ENCODE data around the gene EIF2D. TPM values are rescaled to one million over a fixed set of nuclear protein-coding genes. Genes with fewer than 3 reads are reported as not detected.

EIF2D gene
- total and polyA plus RNA-seq, 2 of the 8 experiments (the other 6 are each of a cell fraction or from before 2014, with no cell fraction given) = 36.1 to 37.1 TPM

DNA sequence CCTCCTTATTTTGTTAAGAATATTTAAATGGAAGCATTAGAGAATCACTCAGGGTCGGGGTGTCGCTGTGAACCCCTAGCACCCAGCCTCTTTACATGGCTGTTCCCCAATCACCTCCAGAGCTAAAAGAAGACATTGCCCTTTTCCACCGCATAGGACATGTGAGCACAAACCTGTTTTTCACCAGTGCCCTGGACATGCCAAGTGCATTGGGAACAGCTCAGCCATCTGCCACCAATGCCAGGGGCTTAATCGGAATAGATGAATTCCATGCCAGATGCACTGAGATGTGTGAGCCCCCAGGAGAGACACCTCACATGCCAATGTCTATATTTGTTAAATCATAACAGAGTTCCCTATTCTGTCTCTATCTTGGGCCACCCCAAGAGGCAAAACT is 33.3 kb downstream of the EIF2D start:
- Histone ChIP-seq H3K27ac (ENCODE audit: low read depth, low read length) (no peak overlapping the region), H2BK12ac (ENCODE audit: low read depth, low read length) (no peak overlapping the region), H3K27me3 (replicated peaks in 1 of 4; ENCODE audit: control insufficient read depth in 3 of 4, extremely low read depth in 1 of 4, insufficient read depth in 3 of 4, low read length in 3 of 4) (0 out of 7 replicates have a peak, but pooled peaks cover 0 to 2% (median 0%) of the 10 kb centered on the region in 4 experiments), H3K4me2 (ENCODE audit: insufficient read depth in 1 of 2, low read depth in 2 of 2, low read length in 2 of 2) (no peak overlapping the region), H4K8ac (ENCODE audit: extremely low read depth, insufficient read depth, low read length) (no peak overlapping the region), H2AFZ (ENCODE audit: low read length) (no peak overlapping the region), H3K36me3 (ENCODE audit: control insufficient read depth in 2 of 4, insufficient read depth in 4 of 4, low read length in 3 of 4) (no peaks in the 10 kb centered on the region), H2BK120ac (replicated peaks; ENCODE audit: low read depth, low read length) (no peak overlapping the region), H4K91ac (replicated peaks; ENCODE audit: insufficient read length, low read length) (no peak overlapping the region), H2BK15ac (ENCODE audit: low read length) (no peak overlapping the region), H3K79me2 (ENCODE audit: control insufficient read depth in 1 of 2, insufficient read depth in 2 of 2, low read length in 2 of 2) (no peaks in the 10 kb centered on the region), H3K79me1 (ENCODE audit: low read depth, low read length) (no peaks in the 10 kb centered on the region), H3K23ac (ENCODE audit: insufficient read length) (no peak overlapping the region), H3K56ac (replicated peaks; ENCODE audit: insufficient read length, low read depth, low read length) (no peak overlapping the region), H2AK5ac (ENCODE audit: low read depth, low read length) (no peak overlapping the region), H3K4me1 (replicated peaks in 1 of 4; ENCODE audit: control insufficient read depth in 3 of 4, insufficient read depth in 4 of 4, low read length in 3 of 4) (no peaks in the 10 kb centered on the region), H3K4me3 (ENCODE audit: extremely low read depth in 1 of 4, insufficient read depth in 2 of 4, low read depth in 3 of 4, low read length in 4 of 4) (no peak overlapping the region), H2BK5ac (ENCODE audit: low read depth, low read length) (no peak overlapping the region), H4K5ac (ENCODE audit: insufficient read length, low read depth, low read length) (no peak overlapping the region), H3K9me3 (ENCODE audit: insufficient read depth in 2 of 2, low read depth in 1 of 2, low read length in 1 of 2) (no peaks in the 10 kb centered on the region), H3K9ac (replicated peaks in 1 of 4; ENCODE audit: extremely low read depth in 1 of 4, low read depth in 3 of 4, low read length in 3 of 4) (no peak overlapping the region), H4K20me1 (replicated peaks in 1 of 2; ENCODE audit: control insufficient read depth in 1 of 2, insufficient read depth in 2 of 2, low read length in 2 of 2) (no peaks in the 10 kb centered on the region), H2BK20ac (ENCODE audit: low read length) (no peak overlapping the region), H3K18ac (ENCODE audit: extremely low read depth, low read length) (no peak overlapping the region), H3K14ac (ENCODE audit: insufficient read length) (no peak overlapping the region), H3K23me2 (ENCODE audit: low read depth, low read length) (no peaks in the 10 kb centered on the region), H3K4ac (replicated peaks; ENCODE audit: insufficient read length, low read depth, low read length) (no peak overlapping the region)
- no peak for FAIRE-seq
- WGBS, 2 experiments (ENCODE audit: extremely low coverage in 1 of 2, insufficient coverage in 1 of 2, insufficient read length in 1 of 2, insufficient replicate concordance in 2 of 2, low coverage in 1 of 2, low lambda C conversion rate in 2 of 2, missing lambda C conversion rate in 1 of 2) = 100% methylated on average over 4 of the region's 4 CpGs; no CpG with 5 or more reads in 1 of the 2 experiments
- ChIA-PET POLR2A (ENCODE audit: partially characterized antibody) (no interaction called here), CTCF (ENCODE audit: partially characterized antibody) (interaction anchor here (0.7 to 16.9 kb wide), 15 partner anchors 9 to 120 kb away, joined by 3 to 298 read pairs (median 3); no protein-coding TSS in a partner anchor)
- no peak for DNase-seq (ENCODE audit: low read depth in 1 of 2, low spot score in 2 of 2)
- TF ChIP-seq CBX8 (IDR thresholded peaks at IDR 0.05; ENCODE audit: borderline replicate concordance, low read depth, low read length) (no peak), TBP (IDR thresholded peaks at IDR 0.05; ENCODE audit: low read depth, low read length) (no peak), EP300 (IDR thresholded peaks at IDR 0.05; ENCODE audit: borderline replicate concordance in 1 of 2, low read depth in 2 of 2, low read length in 2 of 2) (no peak), SIRT6 (IDR thresholded peaks at IDR 0.05; ENCODE audit: low read length) (no peak)

Data from H1 (cell line).